Glomerular visceral epithelial cell (primary cell): ENCODE results near the gene LRMDA.
"Not testable (repeated sequence)": the region's sequence is repeated elsewhere in the genome, so short reads cannot be mapped to it uniquely, and the experiment has no call there.

Experiments
- DNase-seq: peaks from one replicate; pipeline ENCODE4 v3.0.0-alpha.2; 2016; ENCODE audit errors: extremely low spot score

Gene LRMDA

GRCh38 chr10:76119515-76119914 lies 688.1 kb downstream of the LRMDA start:
- DNase-seq, result peak; percentile 32

DNA sequence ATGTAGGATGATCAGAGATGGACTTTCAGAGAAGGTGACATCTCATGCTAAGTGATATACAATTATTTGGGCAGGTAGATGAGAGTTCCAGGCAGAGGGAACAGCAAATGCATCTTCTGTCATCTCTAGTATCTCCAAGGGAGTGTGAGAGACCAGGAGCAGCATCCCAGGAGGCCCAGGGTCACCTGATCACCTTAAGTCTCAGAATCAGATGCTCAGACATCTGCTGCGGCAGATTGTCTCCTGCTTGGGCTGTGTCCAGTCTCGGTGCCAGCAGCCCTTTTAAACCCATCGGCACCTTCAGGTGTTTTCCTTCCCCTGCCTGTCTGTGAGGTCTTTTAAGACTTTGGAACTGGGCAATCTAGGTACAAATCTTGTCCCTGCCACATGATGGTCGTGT lies 690.6 kb downstream of the LRMDA start:
- no peak for DNase-seq

- no peak for DNase-seq
Measured at GRCh38 chr10:76124280-76124679, 692.9 kb downstream of the LRMDA start.

DNA sequence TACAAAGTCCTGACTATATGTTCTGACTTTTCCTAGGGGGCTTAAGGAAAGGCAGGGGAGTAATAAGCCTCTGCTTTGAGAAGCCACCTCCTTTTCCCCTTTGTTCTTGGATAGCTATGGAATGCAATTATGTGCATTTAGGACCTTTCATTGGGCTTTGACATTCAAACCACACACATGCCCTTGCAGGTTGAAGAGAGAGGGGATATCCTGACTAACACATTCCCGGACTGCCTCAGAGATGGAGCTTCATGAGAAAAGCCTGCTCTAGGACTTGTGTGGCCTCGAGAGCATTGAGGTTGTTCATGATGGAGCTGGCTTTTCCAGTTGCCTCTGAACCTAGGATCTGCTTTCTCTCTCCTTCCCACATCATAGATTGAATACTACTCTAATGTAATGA lies 694.5 kb downstream of the LRMDA start:
- DNase-seq, result no peak

DNA sequence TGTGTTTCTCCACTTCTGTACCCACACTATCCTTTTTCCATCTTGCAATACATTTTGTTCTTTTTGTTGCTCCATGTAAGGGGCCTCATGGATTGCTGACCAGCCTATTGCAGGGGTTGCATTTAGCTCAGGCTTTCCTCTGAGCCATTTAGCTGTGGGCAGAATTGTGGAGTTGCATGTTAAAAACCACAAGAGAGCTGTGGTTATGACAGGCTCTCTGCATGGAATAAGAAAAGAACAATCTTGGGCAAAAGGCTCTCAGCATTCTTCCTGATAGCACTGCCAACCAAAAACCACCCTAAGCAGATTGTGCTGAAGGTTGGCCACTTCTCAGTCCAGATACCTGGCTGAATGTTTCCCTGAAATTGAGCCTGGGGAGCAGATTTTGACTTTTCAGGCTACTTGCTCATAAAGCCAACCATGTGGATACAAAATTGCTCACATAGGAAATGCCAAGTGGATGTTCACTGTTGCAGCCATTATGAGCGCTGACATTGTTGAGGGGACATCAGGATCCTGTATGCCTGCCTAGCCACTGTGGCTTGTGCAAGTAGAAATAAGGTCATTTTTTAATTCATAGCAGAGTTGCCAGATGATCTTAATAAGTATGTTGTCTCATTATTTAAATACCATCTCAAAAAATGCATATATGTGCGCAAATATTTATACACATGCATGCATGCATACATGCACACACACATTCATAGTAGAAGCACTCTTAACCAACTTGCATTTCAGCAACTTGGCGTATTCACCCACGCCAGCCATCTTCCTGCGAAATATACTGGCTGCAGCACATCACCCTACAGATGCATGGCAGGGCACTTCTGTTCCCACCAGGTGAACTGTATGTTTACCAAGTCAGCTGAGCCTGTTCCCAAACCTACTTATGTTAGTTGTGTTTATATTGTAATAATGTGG lies 695.4 kb downstream of the LRMDA start:
- peak; percentile 43 for DNase-seq

DNA sequence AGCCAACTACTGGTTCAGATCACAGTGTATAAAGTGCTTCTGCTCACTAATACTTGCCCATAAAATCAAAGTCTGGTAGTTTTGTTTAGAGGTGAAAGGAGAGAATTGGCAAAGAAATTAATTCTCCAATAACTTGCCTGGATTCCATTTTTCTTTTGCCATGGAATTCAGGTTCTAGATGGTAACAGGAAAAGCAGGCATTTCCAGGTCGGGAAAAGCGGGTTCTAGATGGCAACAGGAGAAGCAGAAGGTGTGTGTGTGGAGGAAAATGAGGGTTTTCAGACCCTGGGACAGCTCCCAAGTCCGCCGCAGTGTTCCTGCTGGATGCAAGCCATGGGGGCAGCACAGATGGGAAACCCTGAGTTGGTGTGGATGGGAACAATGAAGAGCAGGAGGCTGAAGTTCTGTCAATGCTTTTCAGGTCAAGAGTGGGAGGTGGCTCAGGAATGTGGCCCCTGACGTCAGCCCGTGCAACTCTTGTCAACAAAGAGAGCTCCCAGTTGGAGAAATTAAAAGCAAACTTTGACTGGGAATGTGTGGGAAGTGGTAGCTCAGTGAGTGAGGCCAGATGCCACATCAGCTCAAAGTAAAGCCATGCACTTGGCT lies 696.7 kb downstream of the LRMDA start:
- no peak for DNase-seq

- no peak for DNase-seq
Measured at GRCh38 chr10:76129213-76129612, 697.8 kb downstream of the LRMDA start.

DNA sequence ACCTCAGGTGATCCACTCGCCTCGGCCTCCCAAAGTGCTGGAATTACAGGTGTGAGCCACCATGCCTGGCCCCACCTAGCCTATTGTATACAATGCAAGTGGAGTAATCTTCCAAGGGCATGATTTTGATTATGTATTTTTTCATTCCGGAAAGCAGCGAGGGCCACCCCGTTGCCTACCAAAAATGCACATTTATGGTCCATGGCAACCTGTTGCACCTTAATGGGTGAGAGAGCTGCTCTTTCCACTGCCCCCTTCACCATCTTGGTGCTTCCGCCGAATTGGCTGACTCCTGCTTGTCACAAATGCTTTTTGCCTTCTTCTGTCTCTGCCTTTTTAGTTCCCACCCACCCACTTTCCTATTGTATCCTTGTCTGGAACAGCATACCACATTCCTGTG lies 699.5 kb downstream of the LRMDA start:
- no peak for DNase-seq

- DNase-seq, result no peak
Measured at GRCh38 chr10:76133597-76134255, 702.3 kb downstream of the LRMDA start.

DNA sequence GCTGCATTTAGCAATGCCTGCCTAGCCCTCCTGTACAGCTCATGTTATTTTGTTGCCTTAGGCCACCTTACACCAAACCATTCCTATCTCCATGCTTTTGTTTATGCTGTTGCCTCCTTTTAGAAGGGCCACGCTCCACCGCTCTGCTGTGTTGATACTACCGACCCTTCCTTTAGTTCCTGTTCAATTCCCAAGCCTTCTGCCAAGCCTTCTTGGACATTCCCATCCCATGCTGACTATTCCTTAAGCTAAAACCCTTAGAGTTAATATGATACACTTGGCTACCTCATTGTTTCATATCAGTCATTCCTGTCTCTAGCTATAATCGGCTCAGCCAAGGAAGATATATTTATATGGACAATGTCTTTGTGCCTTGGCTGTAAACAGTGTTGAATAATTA lies 705.5 kb downstream of the LRMDA start:
- DNase-seq, result no peak

GRCh38 chr10:76138286-76138685 lies 706.9 kb downstream of the LRMDA start:
- no peak for DNase-seq

- no peak for DNase-seq
Measured at GRCh38 chr10:76138906-76139305, 707.5 kb downstream of the LRMDA start.

DNA sequence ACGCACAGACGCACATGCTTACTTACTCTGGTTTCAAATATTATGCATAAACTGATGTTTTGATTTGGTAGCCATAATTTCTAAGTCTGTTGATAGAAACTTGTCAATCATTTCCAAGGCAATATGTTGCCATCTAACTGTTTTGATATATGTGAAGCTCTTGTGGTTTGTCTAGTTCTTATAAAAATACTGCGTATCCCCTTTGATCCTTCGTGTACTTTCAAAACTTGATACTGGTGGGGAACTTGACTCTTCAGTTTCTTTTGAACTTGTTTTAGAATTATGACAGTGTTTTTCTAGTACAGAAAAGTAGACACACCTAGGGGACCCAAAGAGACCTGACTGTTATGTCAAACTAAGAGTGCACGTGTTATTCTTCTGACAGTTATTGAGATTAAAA lies 708.0 kb downstream of the LRMDA start:
- no peak for DNase-seq

- DNase-seq, result no peak
Measured at GRCh38 chr10:76141376-76141775, 710.0 kb downstream of the LRMDA start.

- not testable (repeated sequence) for DNase-seq
Measured at GRCh38 chr10:76148217-76148616, 716.8 kb downstream of the LRMDA start.

DNA sequence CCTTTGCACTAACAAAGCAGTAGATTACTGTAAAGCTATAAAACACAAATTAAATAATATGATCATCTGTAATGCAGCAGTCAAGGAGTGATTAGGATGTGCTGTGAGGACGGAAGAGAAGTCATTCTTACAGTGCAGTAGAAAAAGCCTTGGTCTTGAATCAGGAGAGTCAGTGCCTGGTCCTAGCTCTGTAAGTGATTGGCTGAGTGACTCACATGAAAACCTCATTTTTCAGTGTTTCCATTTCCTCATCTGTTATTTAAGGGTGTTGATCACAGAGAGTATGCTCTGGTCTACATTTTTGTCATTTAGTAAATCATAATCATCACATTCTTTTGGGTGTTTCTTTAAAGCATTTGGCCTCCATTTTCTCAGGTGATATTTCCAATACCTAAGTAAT lies 717.8 kb downstream of the LRMDA start:
- DNase-seq, result peak; percentile 35

GRCh38 chr10:76149602-76150138 lies 718.2 kb downstream of the LRMDA start:
- no peak for DNase-seq

DNA sequence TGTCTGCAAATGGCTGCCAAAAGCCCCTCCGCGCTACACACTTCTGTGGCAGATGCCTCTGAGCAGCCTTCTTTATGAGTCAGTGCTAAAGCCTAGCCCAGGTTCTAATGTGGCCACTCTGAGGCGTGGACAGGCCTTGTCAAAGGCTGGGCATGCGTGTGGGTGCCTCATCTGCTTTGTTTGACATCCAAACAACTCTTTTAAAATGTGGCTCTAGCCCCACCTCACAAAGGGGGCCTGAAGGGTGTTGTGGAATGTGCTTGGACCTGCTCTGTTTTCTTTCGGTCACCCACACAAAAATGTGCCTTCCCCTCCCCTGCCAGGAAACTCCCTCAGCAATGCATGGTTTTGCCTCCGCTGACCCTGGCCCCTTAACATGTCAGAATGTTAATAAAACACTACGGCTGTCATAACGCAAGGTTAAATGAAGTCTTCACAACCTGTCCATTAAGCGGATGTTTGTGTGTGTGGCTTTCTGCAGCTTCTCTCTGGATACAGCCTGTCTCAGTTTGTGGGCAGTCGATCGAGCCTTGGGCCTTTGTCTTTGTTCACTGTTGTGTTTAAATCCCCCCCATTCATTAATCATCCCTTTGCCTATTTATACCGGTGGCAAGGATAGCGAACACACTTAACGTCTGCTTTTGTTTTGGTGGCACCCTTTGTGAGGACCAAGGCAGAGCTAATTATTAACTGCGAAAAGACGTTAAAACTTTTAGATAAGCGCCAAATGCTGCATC lies 718.9 kb downstream of the LRMDA start:
- peak; percentile 71 for DNase-seq

DNA sequence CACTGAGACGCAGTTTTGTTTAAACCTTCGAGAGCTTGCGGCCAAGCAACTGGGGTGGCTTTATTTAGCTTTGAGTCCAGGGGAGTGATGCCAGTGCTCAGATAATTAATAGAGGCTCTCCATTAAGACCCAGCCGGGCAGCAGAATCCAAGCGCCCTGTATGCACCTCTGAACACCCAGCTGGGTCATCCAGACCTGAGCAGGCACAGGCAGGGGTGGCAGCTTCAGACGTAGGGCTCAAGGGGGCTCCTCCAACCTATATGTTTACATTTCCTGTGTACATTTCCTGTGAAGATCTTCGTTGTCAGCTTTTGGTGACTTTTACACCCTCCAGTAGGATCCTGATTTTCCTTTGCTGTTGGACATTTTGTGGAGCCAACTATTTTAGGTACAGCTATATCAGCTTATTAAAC lies 719.5 kb downstream of the LRMDA start:
- DNase-seq, result no peak

DNA sequence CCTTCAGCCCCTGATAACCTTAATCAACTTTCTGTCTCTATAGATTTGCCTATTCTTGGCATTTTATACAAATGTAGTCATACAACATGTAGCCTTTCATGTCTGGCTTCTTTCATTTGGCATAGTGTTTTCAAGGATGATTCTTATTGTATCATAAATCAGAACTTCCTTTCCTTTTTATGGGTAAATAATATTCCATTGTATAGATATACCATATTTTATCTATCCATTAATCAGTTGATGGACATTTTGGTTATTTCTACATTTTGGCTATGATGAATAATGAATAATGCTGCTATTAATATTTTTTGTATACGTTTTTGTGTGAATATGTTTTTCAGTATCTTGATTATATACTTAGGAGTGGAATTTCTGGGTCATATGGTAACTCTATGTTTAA lies 720.8 kb downstream of the LRMDA start:
- no peak for DNase-seq

- DNase-seq, result no peak
Measured at GRCh38 chr10:76155961-76156360, 724.5 kb downstream of the LRMDA start.
